Gastrocnemius medialis (tissue), 4 donors: ENCODE measurements around the gene SMTN. TPM values are rescaled to one million over a fixed set of nuclear protein-coding genes. Genes with fewer than 3 reads are reported as not detected.

Source experiments
- ATAC-seq, 2 donors: fragments of 150-250 bp; one replicate each; pipeline ENCODE4 v1.9.1; 2016
- DNase-seq, 2 donors: peaks; one replicate each; pipeline ENCODE4 v3.0.0-alpha.2; 2019
- H3K27ac ChIP-seq, 4 donors: fragments of 200-600 bp; sonication (generic); 1 replicate in 1 of 4; 2 replicates in 3 of 4; pipeline ENCODE4 v1.5.1; 2016 to 2018; ENCODE audit warnings: mild to moderate bottlenecking in 2 of 4, moderate library complexity in 1 of 4
- H3K27me3 ChIP-seq, 3 donors: fragments of 200-600 bp; sonication (generic) in 2 of 3; 1 replicate in 1 of 3; 2 replicates in 2 of 3; pipeline versions ENCODE4 v1.5.1 to v1.6.0; 2016 to 2019; ENCODE audit warnings: mild to moderate bottlenecking in 1 of 3, moderate library complexity in 1 of 3
- H3K36me3 ChIP-seq, 2 donors: fragments of 200-600 bp; sonication (generic) in 1 of 2; one replicate each; pipeline ENCODE4 v1.5.1; 2017 to 2018
- H3K4me1 ChIP-seq, 2 donors: fragments of 200-600 bp; sonication (generic) in 1 of 2; one replicate each; pipeline ENCODE4 v1.5.1; 2016 to 2017; ENCODE audit warnings: mild to moderate bottlenecking in 2 of 2
- H3K4me3 ChIP-seq, 4 donors: fragments of 200-600 bp; sonication (generic) in 3 of 4; 1 replicate in 1 of 4; 2 replicates in 3 of 4; pipeline ENCODE4 v1.5.1; 2016 to 2019; ENCODE audit warnings: mild to moderate bottlenecking in 2 of 4
- H3K9me3 ChIP-seq, 3 donors: fragments of 200-600 bp; sonication (generic) in 2 of 3; 1 replicate in 1 of 3; 2 replicates in 2 of 3; pipeline ENCODE4 v1.5.1; 2016 to 2019
- POLR2A ChIP-seq, 2 donors: fragments of 450-650 bp; IDR thresholded peaks; one replicate each; pipeline ENCODE4 v1.6.1; 2017; ENCODE audit warnings: antibody characterized with exemption in 2 of 2, mild to moderate bottlenecking in 2 of 2, moderate library complexity in 2 of 2
- in situ Hi-C, 4 donors: fragments of 200-750 bp; cut with MboI; loops; one replicate each; pipeline versions ENCODE4 v1.15.0 to v1.8.0; 2017; ENCODE audit warnings: low sequenced_read_pairs in 4 of 4
- intact Hi-C: fragments of 100-400 bp; cut with DNase I; formaldehyde crosslinking; loops from one replicate; pipeline ENCODE4 v1.15.1; 2023; ENCODE audit warnings: low total_unique reads
- total RNA-seq, 4 donors: library from RNA; depleted of rRNA; stranded (reverse); fragments of >200 nt; gene quantifications; one replicate each; pipeline versions ENCODE4 v1.1.0 to v1.2.3, GENCODE V29; 2016
- TF ChIP-seq, protein P1 (sequence below), 5 experiments: fragments of 450-650 bp in 3 of 5; fragments of 200-600 bp in 2 of 5; sonication (generic) in 2 of 5; IDR thresholded peaks in 4 of 5; conservative IDR thresholded peaks in 1 of 5; 1 replicate in 4 of 5; 2 replicates in 1 of 5; pipeline ENCODE4 v1.5.1; 2016 to 2019; ENCODE audit warnings: antibody characterized with exemption in 5 of 5, mild to moderate bottlenecking in 3 of 5, moderate library complexity in 3 of 5

SMTN gene
- total RNA-seq, 4 donors from 2014 or later, result 39.5 to 104 (median 45.3) TPM

DNA sequence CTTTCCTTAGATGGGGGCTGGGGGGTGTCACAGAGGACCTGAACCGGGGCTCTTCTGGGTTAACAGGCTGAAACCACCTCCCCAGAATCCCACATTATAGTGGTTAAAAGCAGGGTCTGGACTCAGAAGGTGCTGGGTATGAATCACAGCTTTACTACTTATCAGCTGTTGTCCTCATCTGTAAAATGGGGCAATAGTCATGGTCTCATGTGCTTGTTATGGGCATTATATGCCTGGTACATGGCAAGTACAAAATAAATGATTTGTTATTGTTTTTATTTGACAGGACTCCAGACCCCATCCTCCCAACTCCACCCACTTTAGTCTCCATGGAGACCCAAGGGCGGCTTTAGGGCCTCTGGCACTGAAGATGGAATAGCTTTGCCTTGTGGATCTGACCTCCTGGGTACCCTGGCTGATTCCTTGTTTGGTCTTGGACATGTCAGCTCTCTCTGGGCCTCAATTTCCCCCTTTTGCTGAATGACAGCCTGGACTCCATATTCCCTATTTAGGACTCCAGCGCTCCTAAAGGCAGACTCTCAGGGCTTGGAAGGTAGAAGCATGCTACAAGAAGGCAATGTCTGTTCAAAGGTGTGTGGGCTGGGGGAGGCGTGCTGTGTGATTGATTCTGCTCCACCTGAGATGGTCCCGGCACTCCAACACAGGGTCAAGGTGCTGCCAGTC is 812 bp upstream of the SMTN start:
- in situ Hi-C loops, result loop anchor here in 3 of 4 donors (10.0 kb wide), 3 partner anchors 74 to 116 kb away; partner anchors contain the start of genes MORC2 (in 2 of the 3) and TUG1 (in 2 of the 3)
- no peak for ATAC-seq

DNA sequence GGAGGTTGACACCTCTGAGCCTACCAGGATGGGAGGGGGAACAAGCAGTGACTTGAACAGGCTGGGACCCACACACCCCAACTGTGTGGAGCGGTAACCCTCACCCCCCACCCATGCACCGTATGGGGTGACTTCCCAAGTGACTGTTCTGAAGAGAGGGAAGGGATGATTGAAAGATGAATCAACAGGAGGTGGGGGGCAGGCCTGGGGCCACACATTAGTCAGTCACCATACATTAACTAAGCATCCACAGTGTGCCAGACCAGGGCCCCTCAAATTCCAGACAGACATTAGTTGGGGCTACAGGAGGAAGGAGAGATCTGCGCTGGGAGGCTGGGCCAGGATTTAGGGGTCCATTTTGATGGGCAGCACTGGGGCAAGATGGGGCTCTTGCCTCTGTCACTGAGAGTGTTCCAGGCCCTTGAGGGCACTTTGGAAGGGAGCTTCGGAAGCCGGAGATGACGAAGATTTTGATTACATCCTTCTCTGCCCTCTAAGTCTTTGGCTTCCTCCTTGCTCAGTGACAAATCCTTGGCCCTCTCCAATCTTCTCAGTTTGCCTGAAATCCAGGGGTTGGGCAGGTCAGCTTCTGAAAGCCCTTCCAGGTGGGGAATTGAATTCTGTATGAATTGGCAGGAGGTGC is 966 bp downstream of the SMTN start:
- in situ Hi-C loops, result loop anchor here in 3 of 4 donors (10.0 kb wide), 3 partner anchors 73 to 117 kb away; partner anchors contain the start of genes MORC2 (in 2 of the 3) and TUG1 (in 2 of the 3)
- DNase-seq, result peak in 1 of 2 donors; percentile 13
- H3K4me3 ChIP-seq, result peak overlapping the region; percentile 60 to 78 (median 73)
- no peaks in the 10 kb centered on the region for H3K9me3 ChIP-seq
- no peak for ATAC-seq
- no peak for TF ChIP-seq POLR2A (IDR thresholded peaks at IDR 0.05)
- TF ChIP-seq, protein P1, sequence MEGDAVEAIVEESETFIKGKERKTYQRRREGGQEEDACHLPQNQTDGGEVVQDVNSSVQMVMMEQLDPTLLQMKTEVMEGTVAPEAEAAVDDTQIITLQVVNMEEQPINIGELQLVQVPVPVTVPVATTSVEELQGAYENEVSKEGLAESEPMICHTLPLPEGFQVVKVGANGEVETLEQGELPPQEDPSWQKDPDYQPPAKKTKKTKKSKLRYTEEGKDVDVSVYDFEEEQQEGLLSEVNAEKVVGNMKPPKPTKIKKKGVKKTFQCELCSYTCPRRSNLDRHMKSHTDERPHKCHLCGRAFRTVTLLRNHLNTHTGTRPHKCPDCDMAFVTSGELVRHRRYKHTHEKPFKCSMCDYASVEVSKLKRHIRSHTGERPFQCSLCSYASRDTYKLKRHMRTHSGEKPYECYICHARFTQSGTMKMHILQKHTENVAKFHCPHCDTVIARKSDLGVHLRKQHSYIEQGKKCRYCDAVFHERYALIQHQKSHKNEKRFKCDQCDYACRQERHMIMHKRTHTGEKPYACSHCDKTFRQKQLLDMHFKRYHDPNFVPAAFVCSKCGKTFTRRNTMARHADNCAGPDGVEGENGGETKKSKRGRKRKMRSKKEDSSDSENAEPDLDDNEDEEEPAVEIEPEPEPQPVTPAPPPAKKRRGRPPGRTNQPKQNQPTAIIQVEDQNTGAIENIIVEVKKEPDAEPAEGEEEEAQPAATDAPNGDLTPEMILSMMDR (IDR thresholded peaks at IDR 0.05 in 4 of 5, conservative IDR thresholded peaks at IDR 0.05 in 1 of 5), result no peak
- peaks cover 13 to 47% of the 10 kb centered on the region in 2 donors for H3K4me1 ChIP-seq
- H3K36me3 ChIP-seq, result no peaks in the 10 kb centered on the region
- H3K27ac ChIP-seq, result peak overlapping the region; percentile 85 to 93 (median 92)
- H3K27me3 ChIP-seq, result no peaks in the 10 kb centered on the region
- intact Hi-C loops, result loop anchor here (1.0 to 5.0 kb wide), 3 partner anchors 45 to 210 kb away; partner anchors contain the start of genes PIK3IP1 and TUG1

More for the DNA sequence above, 812 bp upstream of the SMTN start:
- intact Hi-C loops, result loop anchor here (5.0 kb wide), 2 partner anchors 43 to 212 kb away; partner anchors contain the start of gene PIK3IP1
- Histone ChIP-seq H3K27me3 (no peaks in the 10 kb centered on the region), H3K36me3 (no peaks in the 10 kb centered on the region), H3K9me3 (no peaks in the 10 kb centered on the region), H3K27ac (peak overlapping the region; percentile 85 to 93 (median 92)), H3K4me3 (peak overlapping the region; percentile 60 to 78 (median 73)), H3K4me1 (peaks cover 18 to 42% of the 10 kb centered on the region in 2 donors)
- TF ChIP-seq, protein P1 (IDR thresholded peaks at IDR 0.05 in 4 of 5, conservative IDR thresholded peaks at IDR 0.05 in 1 of 5), result no peak
- TF ChIP-seq POLR2A (IDR thresholded peaks at IDR 0.05), result no peak
- DNase-seq, result no peak

DNA sequence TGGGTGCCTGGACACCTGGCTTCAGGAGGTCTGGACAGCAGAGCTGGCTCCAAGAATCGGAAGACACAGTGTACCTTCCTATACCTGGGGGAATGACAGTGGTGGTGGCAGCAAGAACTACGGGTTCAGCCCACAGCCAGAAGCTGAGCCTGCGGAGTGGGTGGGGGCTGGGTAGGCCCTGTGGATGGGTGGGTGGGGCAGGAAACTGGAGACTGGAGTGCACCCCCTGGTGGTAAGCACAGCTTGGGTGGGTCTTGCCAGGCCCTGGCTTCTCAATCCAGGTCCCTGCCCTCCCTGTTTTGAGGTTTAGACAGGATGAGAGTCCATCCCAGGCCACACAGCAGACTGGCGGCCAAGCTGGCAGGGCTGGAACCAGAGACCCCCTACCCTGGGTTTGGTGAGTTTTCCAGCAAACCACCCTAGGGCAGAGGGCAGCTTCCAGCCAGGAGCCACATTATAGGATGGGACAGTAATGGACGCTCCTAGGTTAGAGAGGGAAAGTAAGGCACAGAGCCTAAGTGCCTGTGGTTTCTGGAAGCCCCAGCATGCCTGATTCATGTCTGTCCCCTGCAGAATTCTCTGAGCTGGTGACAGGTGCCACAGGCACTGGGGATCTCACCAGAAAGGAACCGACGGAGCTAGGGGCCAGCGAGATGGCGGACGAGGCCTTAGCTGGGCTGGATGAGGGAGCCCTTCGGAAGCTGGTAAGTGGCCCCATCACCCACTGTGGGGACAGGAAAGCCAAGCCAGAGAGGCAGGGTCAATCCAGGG is 1.7 kb downstream of the SMTN start:
- no peak for ATAC-seq
- H3K36me3 ChIP-seq, result peaks cover 0 to 3% of the 10 kb centered on the region in 2 donors
- H3K4me1 ChIP-seq, result peaks cover 13 to 47% of the 10 kb centered on the region in 2 donors

More for the DNA sequence above, 1.7 kb downstream of the SMTN start:
- DNase-seq, result peak in 1 of 2 donors; percentile 48
- peak overlapping the region; percentile 60 to 78 (median 73) for H3K4me3 ChIP-seq
- intact Hi-C loops, result loop anchor here (5.0 kb wide), 2 partner anchors 45 to 210 kb away; partner anchors contain the start of gene PIK3IP1
- H3K9me3 ChIP-seq, result no peaks in the 10 kb centered on the region
- in situ Hi-C loops, result loop anchor here in 3 of 4 donors (10.0 kb wide), 3 partner anchors 72 to 118 kb away; partner anchors contain the start of genes MORC2 (in 2 of the 3) and TUG1 (in 2 of the 3)
- TF ChIP-seq POLR2A (IDR thresholded peaks at IDR 0.05), result no peak
- TF ChIP-seq, protein P1 (IDR thresholded peaks at IDR 0.05 in 4 of 5, conservative IDR thresholded peaks at IDR 0.05 in 1 of 5), result peak; percentile 13 to 68 (median 61)
- no peaks in the 10 kb centered on the region for H3K27me3 ChIP-seq
- H3K27ac ChIP-seq, result peak overlapping the region; percentile 85 to 93 (median 92)
